CD4-positive, alpha-beta T cell (primary cell): ENCODE data around the gene KLKB1. TPM values are rescaled to one million over a fixed set of nuclear protein-coding genes. Genes with fewer than 3 reads are reported as not detected.

Experiments used
- ATAC-seq: fragments of 200-7000 bp; cut with Tn5 transposase; one replicate; pipeline ENCODE4 v1.10.0; 2022; ENCODE audit warnings: mild to moderate bottlenecking; ENCODE audit not compliant: poor library complexity
- CTCF ChIA-PET: fragments of 350-600 bp; sonication (Branson Sonifier 250); formaldehyde crosslinking; loops from one replicate; lab custom pipeline; 2021; ENCODE audit warnings: antibody characterized with exemption, inconsistent platforms; lab: Charles Lee
- POLR2A ChIA-PET: fragments of 350-600 bp; sonication (Branson Sonifier 250); formaldehyde crosslinking; loops from one replicate; lab custom pipeline; 2021; ENCODE audit warnings: antibody characterized with exemption, inconsistent platforms; lab: Charles Lee
- DNase-seq, 14 experiments: peaks; one replicate each; pipeline ENCODE4 v3.0.0-alpha.2; 2013 to 2020; ENCODE audit warnings: mixed read lengths in 2 of 14
- H3K27ac ChIP-seq, 2 donors: one replicate each; pipeline versions ENCODE4 v1.5.1 to v1.7.0; 2013; ENCODE audit warnings: low read length in 2 of 2, low read depth in 1 of 2, mild to moderate bottlenecking in 1 of 2
- H3K27me3 ChIP-seq, 2 experiments: 1 replicate in 1 of 2; 2 replicates in 1 of 2; pipeline versions ENCODE4 v1.6.1 to v1.7.0; 2013; ENCODE audit warnings: low read length in 2 of 2, control low read depth in 1 of 2, mild to moderate bottlenecking in 1 of 2, moderate library complexity in 1 of 2; ENCODE audit not compliant: insufficient read depth in 2 of 2, control insufficient read depth in 1 of 2
- H3K36me3 ChIP-seq: one replicate; pipeline ENCODE4 v1.6.1; 2013; ENCODE audit warnings: low read length, control low read depth; ENCODE audit not compliant: insufficient read depth
- H3K4me1 ChIP-seq: one replicate; pipeline ENCODE4 v1.6.1; 2013; ENCODE audit warnings: low read length, control low read depth; ENCODE audit not compliant: insufficient read depth
- H3K4me3 ChIP-seq: one replicate; pipeline ENCODE4 v1.5.1; 2013; ENCODE audit warnings: mild to moderate bottlenecking, low read length, moderate library complexity
- H3K9me3 ChIP-seq, 2 experiments: 1 replicate in 1 of 2; 2 replicates in 1 of 2; pipeline versions ENCODE4 v1.6.1 to v1.7.0; 2013; ENCODE audit warnings: low read length in 2 of 2, mild to moderate bottlenecking in 2 of 2, control low read depth in 1 of 2, moderate library complexity in 1 of 2; ENCODE audit not compliant: control insufficient read depth in 1 of 2, insufficient read depth in 1 of 2
- H3K27ac Mint-ChIP-seq: one replicate; pipeline ENCODE4 v1.8.0; 2020; ENCODE audit warnings: mixed read lengths
- H3K27me3 Mint-ChIP-seq: one replicate; pipeline ENCODE4 v1.8.0; 2021; ENCODE audit warnings: mixed read lengths
- H3K36me3 Mint-ChIP-seq: one replicate; pipeline ENCODE4 v1.8.0; 2021; ENCODE audit warnings: low read depth, mixed read lengths
- H3K4me1 Mint-ChIP-seq: one replicate; pipeline ENCODE4 v1.8.0; 2021; ENCODE audit warnings: low read depth, mixed read lengths
- H3K4me3 Mint-ChIP-seq: one replicate; pipeline ENCODE4 v1.8.0; 2020; ENCODE audit warnings: mild to moderate bottlenecking, mixed read lengths
- H3K9me3 Mint-ChIP-seq: one replicate; pipeline ENCODE4 v1.8.0; 2020; ENCODE audit warnings: mixed read lengths
- CTCF ChIP-seq: fragments of 200-600 bp; IDR thresholded peaks from one replicate; pipeline ENCODE4 v1.8.0; 2022; ENCODE audit warnings: antibody characterized with exemption, mild to moderate bottlenecking
- intact Hi-C, 2 experiments: fragments of 100-400 bp; cut with DNase I in 1 of 2; cut with micrococcal nuclease in 1 of 2; formaldehyde crosslinking; loops; one replicate each; pipeline versions ENCODE4 v1.15.1 to v1.9.0; 2023 to 2025; cut with DNase I, micrococcal nuclease
- total RNA-seq, 174 experiments: library from RNA in 2 of 174; stranded (reverse) in 2 of 174; gene quantifications; one replicate each; pipeline ENCODE4 v1.2.3 and lab custom pipeline; 2021 to 2026

The KLKB1 gene
- total RNA-seq, 2 experiments from 2014 or later = 1.2 TPM

- no peaks in the 10 kb centered on the region for H3K9me3 Mint-ChIP-seq
- DNase-seq (no peak), ATAC-seq (no peak)
- H3K4me3 Mint-ChIP-seq = no peak overlapping the region
- Histone ChIP-seq H3K36me3 (no peaks in the 10 kb centered on the region), H3K27me3 (peaks cover 6 to 8% of the 10 kb centered on the region in 2 experiments), H3K27ac (no peak overlapping the region), H3K4me1 (no peaks in the 10 kb centered on the region), H3K9me3 (no peaks in the 10 kb centered on the region), H3K4me3 (no peak overlapping the region)
- peaks cover 58% of the 10 kb centered on the region for H3K27me3 Mint-ChIP-seq
- H3K36me3 Mint-ChIP-seq = no peaks in the 10 kb centered on the region
- ChIA-PET POLR2A (no interaction called here), CTCF (no interaction called here)
- H3K27ac Mint-ChIP-seq = no peak overlapping the region
- intact Hi-C loops = no loop called here
- no peak for TF ChIP-seq CTCF
- H3K4me1 Mint-ChIP-seq = no peaks in the 10 kb centered on the region
Observed at GRCh38 chr4:186307497-186307896, 80.2 kb downstream of the KLKB1 start.

- no peak for TF ChIP-seq CTCF
- CTCF ChIA-PET = no interaction called here
- Histone ChIP-seq H3K9me3 (no peaks in the 10 kb centered on the region), H3K4me1 (no peaks in the 10 kb centered on the region), H3K27ac (no peak overlapping the region), H3K4me3 (no peak overlapping the region), H3K36me3 (no peaks in the 10 kb centered on the region), H3K27me3 (peaks cover 7 to 8% of the 10 kb centered on the region in 2 experiments)
- intact Hi-C loops = no loop called here
- no peak for ATAC-seq
- POLR2A ChIA-PET = no interaction called here
- no peak for DNase-seq
- Mint-ChIP-seq H3K4me3 (no peak overlapping the region), H3K27ac (no peak overlapping the region), H3K4me1 (no peaks in the 10 kb centered on the region), H3K9me3 (no peaks in the 10 kb centered on the region), H3K27me3 (peaks cover 60% of the 10 kb centered on the region), H3K36me3 (no peaks in the 10 kb centered on the region)
Observed at GRCh38 chr4:186307916-186308315, 80.6 kb downstream of the KLKB1 start.

Other genes with a start within 250 kb of the KLKB1 start
- gene TLR3, start 158.4 kb upstream of the KLKB1 start, total RNA-seq = under 1 TPM; 0.28 to 0.47 TPM
- gene FAM149A, start 122.8 kb upstream of the KLKB1 start, total RNA-seq = 1 to 10 TPM in 1 of 2 experiments, under 1 TPM in 1; 0.61 to 1.1 TPM
- gene CYP4V2, start 35.9 kb upstream of the KLKB1 start, total RNA-seq = 10 to 100 TPM; 12.7 to 12.8 TPM
- gene F11, start 38.7 kb downstream of the KLKB1 start, total RNA-seq = not detected